WI38 (cell line): ENCODE data around the gene GSX1.

ENCODE experiments used
- H3K4me3 ChIP-seq: 2 replicates; pipeline ENCODE4 v1.5.1; 2011; ENCODE audit warnings: low read depth, mild to moderate bottlenecking, control low read depth, low read length
- TF ChIP-seq, protein P1 (sequence below): IDR thresholded peaks from 2 replicates; pipeline ENCODE4 v1.5.1; 2012; ENCODE audit warnings: low read depth, mild to moderate bottlenecking, control low read depth, low read length

GSX1 gene

GRCh38 chr13:27794368-27794691, 2.0 kb downstream of the GSX1 start:
- TF ChIP-seq, protein P1, sequence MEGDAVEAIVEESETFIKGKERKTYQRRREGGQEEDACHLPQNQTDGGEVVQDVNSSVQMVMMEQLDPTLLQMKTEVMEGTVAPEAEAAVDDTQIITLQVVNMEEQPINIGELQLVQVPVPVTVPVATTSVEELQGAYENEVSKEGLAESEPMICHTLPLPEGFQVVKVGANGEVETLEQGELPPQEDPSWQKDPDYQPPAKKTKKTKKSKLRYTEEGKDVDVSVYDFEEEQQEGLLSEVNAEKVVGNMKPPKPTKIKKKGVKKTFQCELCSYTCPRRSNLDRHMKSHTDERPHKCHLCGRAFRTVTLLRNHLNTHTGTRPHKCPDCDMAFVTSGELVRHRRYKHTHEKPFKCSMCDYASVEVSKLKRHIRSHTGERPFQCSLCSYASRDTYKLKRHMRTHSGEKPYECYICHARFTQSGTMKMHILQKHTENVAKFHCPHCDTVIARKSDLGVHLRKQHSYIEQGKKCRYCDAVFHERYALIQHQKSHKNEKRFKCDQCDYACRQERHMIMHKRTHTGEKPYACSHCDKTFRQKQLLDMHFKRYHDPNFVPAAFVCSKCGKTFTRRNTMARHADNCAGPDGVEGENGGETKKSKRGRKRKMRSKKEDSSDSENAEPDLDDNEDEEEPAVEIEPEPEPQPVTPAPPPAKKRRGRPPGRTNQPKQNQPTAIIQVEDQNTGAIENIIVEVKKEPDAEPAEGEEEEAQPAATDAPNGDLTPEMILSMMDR, result no peak
- H3K4me3 ChIP-seq, result no peak overlapping the region

DNA sequence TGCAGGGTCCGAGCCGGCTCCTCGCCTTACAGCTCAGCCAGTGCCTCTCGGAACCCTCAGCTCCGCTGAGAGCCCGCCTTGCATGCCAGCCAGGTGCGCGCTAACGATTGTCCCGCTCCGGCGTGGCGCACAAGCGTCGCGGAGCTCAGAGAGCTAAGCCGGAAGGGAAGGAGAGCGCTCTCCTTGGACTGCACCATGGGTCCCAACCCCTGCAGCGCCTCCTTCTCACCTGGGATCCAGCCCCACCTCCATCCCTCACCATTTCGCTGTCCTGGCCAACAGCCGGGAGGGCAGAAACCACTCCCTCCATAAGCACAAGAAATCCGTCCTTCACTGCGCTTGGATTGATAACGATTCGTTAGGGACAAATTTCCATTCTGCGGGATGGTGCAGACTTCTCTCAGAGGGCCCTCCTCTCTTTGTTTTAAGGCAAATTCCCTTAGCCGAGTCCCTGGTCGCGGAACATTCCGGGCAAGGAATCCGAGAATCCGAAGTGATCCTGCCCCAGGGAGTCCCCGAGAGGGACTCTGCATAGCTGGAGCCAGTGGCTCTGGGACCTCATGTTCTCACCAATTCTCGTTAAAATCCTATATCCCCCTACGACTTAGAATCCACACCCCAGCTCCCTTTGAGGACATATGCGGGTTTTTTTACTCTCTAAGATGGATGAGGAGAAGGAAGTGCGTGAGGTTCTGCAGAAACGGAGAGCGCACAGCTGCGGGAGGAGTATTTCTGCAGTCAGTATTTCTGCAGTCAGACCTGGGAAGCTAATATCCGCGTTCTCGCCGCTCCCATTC, 2.8 kb downstream of the GSX1 start:
- TF ChIP-seq, protein P1, result no peak
- no peak overlapping the region for H3K4me3 ChIP-seq

GRCh38 chr13:27795718-27796019, 3.4 kb downstream of the GSX1 start:
- TF ChIP-seq, protein P1, result no peak
- H3K4me3 ChIP-seq, result no peak overlapping the region

DNA sequence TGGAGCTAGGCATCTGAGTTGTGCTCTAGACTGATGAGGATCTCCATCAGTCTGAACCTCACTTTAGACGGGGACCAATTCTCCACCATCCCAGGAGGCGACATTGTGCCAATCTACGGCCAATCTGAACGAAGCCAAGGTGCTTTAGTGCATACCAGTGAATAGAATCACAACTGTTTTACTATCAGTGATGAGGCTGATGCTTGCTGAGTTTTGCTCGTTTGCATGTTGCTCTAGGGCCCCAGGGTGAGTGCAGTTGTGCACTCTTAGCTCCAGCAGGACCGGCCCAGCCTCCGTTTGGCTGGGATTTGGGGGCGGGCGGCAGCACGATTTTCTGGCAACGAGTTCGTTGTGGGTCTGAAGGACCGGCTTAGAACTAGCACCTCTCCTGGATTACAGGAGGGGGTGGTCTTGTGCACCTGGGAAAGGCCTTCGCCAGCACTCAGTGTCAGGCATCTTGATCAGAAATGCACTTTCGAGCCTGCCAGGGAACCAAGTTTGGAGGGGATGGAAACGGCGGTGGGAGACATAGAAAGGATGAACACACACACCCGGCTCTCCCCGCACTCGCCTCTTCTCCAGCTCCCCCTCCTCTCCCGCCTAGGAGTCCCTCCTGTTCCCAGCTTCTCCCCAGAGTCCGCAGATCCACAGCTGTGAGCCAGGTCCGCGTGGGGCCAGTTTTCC, 4.4 kb downstream of the GSX1 start:
- no peak overlapping the region for H3K4me3 ChIP-seq
- TF ChIP-seq, protein P1, result no peak

GRCh38 chr13:27797228-27797624, 4.9 kb downstream of the GSX1 start:
- no peak overlapping the region for H3K4me3 ChIP-seq

GRCh38 chr13:27806744-27807387, 14.6 kb downstream of the GSX1 start:
- TF ChIP-seq, protein P1, result no peak
- no peak overlapping the region for H3K4me3 ChIP-seq

More at GRCh38 chr13:27797228-27797624, 4.9 kb downstream of the GSX1 start:
- TF ChIP-seq, protein P1, result no peak
